ENCODE results near the gene CD163.
"Not testable (repeated sequence)": the region's sequence is repeated elsewhere in the genome, so short reads cannot be mapped to it uniquely, and the experiment has no call there.

Gene CD163
- total RNA-seq = 0 reads per million in 3 donors

- no peak for DNase-seq
- Histone ChIP-seq H3K9me3 (ENCODE audit: control insufficient read depth, low read length) (no peaks in the 10 kb centered on the region), H3K27ac (ENCODE audit: insufficient read depth, low read length, poor library complexity, severe bottlenecking) (no peak within 1 kb of the TSS), H3K27me3 (replicated peaks; ENCODE audit: control insufficient read depth, insufficient read depth, low read length, poor library complexity, severe bottlenecking) (no peaks in the 10 kb centered on the region), H3K36me3 (ENCODE audit: control insufficient read depth, insufficient read depth, low read length) (no peaks in the 10 kb centered on the region), H3K4me1 (ENCODE audit: control insufficient read depth, insufficient read depth, low read length, poor library complexity, severe bottlenecking) (no peaks in the 10 kb centered on the region), H3K4me3 (ENCODE audit: insufficient read depth, low read depth, low read length, poor library complexity, severe bottlenecking) (no peak within 1 kb of the TSS)
Measured at GRCh38 chr12:7503686-7504415, at the start of gene CD163. Gene CD163 (minus strand): TSS chr12:7503777. CDS start chr12:7503690, 87 bp downstream.

- Histone ChIP-seq H3K4me1 (ENCODE audit: control insufficient read depth, insufficient read depth, low read length, poor library complexity, severe bottlenecking) (no peaks in the 10 kb centered on the region), H3K9me3 (ENCODE audit: control insufficient read depth, low read length) (no peaks in the 10 kb centered on the region), H3K36me3 (ENCODE audit: control insufficient read depth, insufficient read depth, low read length) (no peaks in the 10 kb centered on the region), H3K27me3 (replicated peaks; ENCODE audit: control insufficient read depth, insufficient read depth, low read length, poor library complexity, severe bottlenecking) (peaks cover 5% of the 10 kb centered on the region), H3K27ac (ENCODE audit: insufficient read depth, low read length, poor library complexity, severe bottlenecking) (no peak overlapping the region), H3K4me3 (ENCODE audit: insufficient read depth, low read depth, low read length, poor library complexity, severe bottlenecking) (no peak overlapping the region)
- DNase-seq = no peak
Measured at GRCh38 chr12:7542813-7543212, 39.2 kb upstream of the CD163 start.

- H3K9me3 ChIP-seq (ENCODE audit: control insufficient read depth, low read length) = no peaks in the 10 kb centered on the region
- H3K4me3 ChIP-seq (ENCODE audit: insufficient read depth, low read depth, low read length, poor library complexity, severe bottlenecking) = no peak overlapping the region
- H3K27me3 ChIP-seq (replicated peaks; ENCODE audit: control insufficient read depth, insufficient read depth, low read length, poor library complexity, severe bottlenecking) = peaks cover 5% of the 10 kb centered on the region
- H3K36me3 ChIP-seq (ENCODE audit: control insufficient read depth, insufficient read depth, low read length) = no peaks in the 10 kb centered on the region
- H3K4me1 ChIP-seq (ENCODE audit: control insufficient read depth, insufficient read depth, low read length, poor library complexity, severe bottlenecking) = no peaks in the 10 kb centered on the region
- no peak for DNase-seq
- H3K27ac ChIP-seq (ENCODE audit: insufficient read depth, low read length, poor library complexity, severe bottlenecking) = no peak overlapping the region
Measured at GRCh38 chr12:7542046-7542445, 38.5 kb upstream of the CD163 start.

- Histone ChIP-seq H3K27ac (ENCODE audit: insufficient read depth, low read length, poor library complexity, severe bottlenecking) (no peak overlapping the region), H3K27me3 (replicated peaks; ENCODE audit: control insufficient read depth, insufficient read depth, low read length, poor library complexity, severe bottlenecking) (no peaks in the 10 kb centered on the region), H3K36me3 (ENCODE audit: control insufficient read depth, insufficient read depth, low read length) (no peaks in the 10 kb centered on the region), H3K4me1 (ENCODE audit: control insufficient read depth, insufficient read depth, low read length, poor library complexity, severe bottlenecking) (no peaks in the 10 kb centered on the region), H3K9me3 (ENCODE audit: control insufficient read depth, low read length) (no peaks in the 10 kb centered on the region), H3K4me3 (ENCODE audit: insufficient read depth, low read depth, low read length, poor library complexity, severe bottlenecking) (no peak overlapping the region)
- no peak for DNase-seq
Measured at GRCh38 chr12:7514416-7514815, 10.8 kb upstream of the CD163 start.

GRCh38 chr12:7512553-7512952 lies 9.0 kb upstream of the CD163 start:
- H3K4me1 ChIP-seq (ENCODE audit: control insufficient read depth, insufficient read depth, low read length, poor library complexity, severe bottlenecking) = no peaks in the 10 kb centered on the region
- no peak overlapping the region for H3K4me3 ChIP-seq (ENCODE audit: insufficient read depth, low read depth, low read length, poor library complexity, severe bottlenecking)
- H3K36me3 ChIP-seq (ENCODE audit: control insufficient read depth, insufficient read depth, low read length) = no peaks in the 10 kb centered on the region
- H3K27me3 ChIP-seq (replicated peaks; ENCODE audit: control insufficient read depth, insufficient read depth, low read length, poor library complexity, severe bottlenecking) = no peaks in the 10 kb centered on the region
- no peaks in the 10 kb centered on the region for H3K9me3 ChIP-seq (ENCODE audit: control insufficient read depth, low read length)
- H3K27ac ChIP-seq (ENCODE audit: insufficient read depth, low read length, poor library complexity, severe bottlenecking) = no peak overlapping the region
- DNase-seq = no peak

GRCh38 chr12:7509793-7510470 lies 6.4 kb upstream of the CD163 start:
- H3K4me1 ChIP-seq (ENCODE audit: control insufficient read depth, insufficient read depth, low read length, poor library complexity, severe bottlenecking); H3K36me3 ChIP-seq (ENCODE audit: control insufficient read depth, insufficient read depth, low read length); H3K4me3 ChIP-seq (ENCODE audit: insufficient read depth, low read depth, low read length, poor library complexity, severe bottlenecking): not testable (repeated sequence)

GRCh38 chr12:7502612-7503011 lies 965 bp downstream of the CD163 start:
- Histone ChIP-seq H3K36me3 (ENCODE audit: control insufficient read depth, insufficient read depth, low read length) (no peaks in the 10 kb centered on the region), H3K4me1 (ENCODE audit: control insufficient read depth, insufficient read depth, low read length, poor library complexity, severe bottlenecking) (no peaks in the 10 kb centered on the region), H3K27ac (ENCODE audit: insufficient read depth, low read length, poor library complexity, severe bottlenecking) (no peak overlapping the region), H3K9me3 (ENCODE audit: control insufficient read depth, low read length) (no peaks in the 10 kb centered on the region), H3K27me3 (replicated peaks; ENCODE audit: control insufficient read depth, insufficient read depth, low read length, poor library complexity, severe bottlenecking) (no peaks in the 10 kb centered on the region), H3K4me3 (ENCODE audit: insufficient read depth, low read depth, low read length, poor library complexity, severe bottlenecking) (no peak overlapping the region)
- DNase-seq = no peak

More at GRCh38 chr12:7509793-7510470, 6.4 kb upstream of the CD163 start:
- not testable (repeated sequence) for H3K9me3 ChIP-seq (ENCODE audit: control insufficient read depth, low read length); H3K27ac ChIP-seq (ENCODE audit: insufficient read depth, low read length, poor library complexity, severe bottlenecking); H3K27me3 ChIP-seq (replicated peaks; ENCODE audit: control insufficient read depth, insufficient read depth, low read length, poor library complexity, severe bottlenecking); DNase-seq

- Histone ChIP-seq H3K4me1 (ENCODE audit: control insufficient read depth, insufficient read depth, low read length, poor library complexity, severe bottlenecking) (no peaks in the 10 kb centered on the region), H3K27ac (ENCODE audit: insufficient read depth, low read length, poor library complexity, severe bottlenecking) (no peak overlapping the region), H3K4me3 (ENCODE audit: insufficient read depth, low read depth, low read length, poor library complexity, severe bottlenecking) (no peak overlapping the region), H3K9me3 (ENCODE audit: control insufficient read depth, low read length) (no peaks in the 10 kb centered on the region), H3K27me3 (replicated peaks; ENCODE audit: control insufficient read depth, insufficient read depth, low read length, poor library complexity, severe bottlenecking) (no peaks in the 10 kb centered on the region), H3K36me3 (ENCODE audit: control insufficient read depth, insufficient read depth, low read length) (no peaks in the 10 kb centered on the region)
- no peak for DNase-seq
Measured at GRCh38 chr12:7501031-7501588, 2.5 kb downstream of the CD163 start.

- DNase-seq = no peak
- Histone ChIP-seq H3K4me1 (ENCODE audit: control insufficient read depth, insufficient read depth, low read length, poor library complexity, severe bottlenecking) (no peaks in the 10 kb centered on the region), H3K27ac (ENCODE audit: insufficient read depth, low read length, poor library complexity, severe bottlenecking) (no peak overlapping the region), H3K27me3 (replicated peaks; ENCODE audit: control insufficient read depth, insufficient read depth, low read length, poor library complexity, severe bottlenecking) (no peaks in the 10 kb centered on the region), H3K9me3 (ENCODE audit: control insufficient read depth, low read length) (no peaks in the 10 kb centered on the region), H3K4me3 (ENCODE audit: insufficient read depth, low read depth, low read length, poor library complexity, severe bottlenecking) (no peak overlapping the region), H3K36me3 (ENCODE audit: control insufficient read depth, insufficient read depth, low read length) (no peaks in the 10 kb centered on the region)
Measured at GRCh38 chr12:7499636-7500035, 3.9 kb downstream of the CD163 start.

- Histone ChIP-seq H3K27me3 (replicated peaks; ENCODE audit: control insufficient read depth, insufficient read depth, low read length, poor library complexity, severe bottlenecking) (no peaks in the 10 kb centered on the region), H3K9me3 (ENCODE audit: control insufficient read depth, low read length) (no peaks in the 10 kb centered on the region), H3K4me3 (ENCODE audit: insufficient read depth, low read depth, low read length, poor library complexity, severe bottlenecking) (no peak overlapping the region), H3K27ac (ENCODE audit: insufficient read depth, low read length, poor library complexity, severe bottlenecking) (no peak overlapping the region), H3K4me1 (ENCODE audit: control insufficient read depth, insufficient read depth, low read length, poor library complexity, severe bottlenecking) (no peaks in the 10 kb centered on the region), H3K36me3 (ENCODE audit: control insufficient read depth, insufficient read depth, low read length) (no peaks in the 10 kb centered on the region)
- no peak for DNase-seq
Measured at GRCh38 chr12:7498809-7499208, 4.8 kb downstream of the CD163 start.
